GM18858 (cell line): ENCODE data around the gene MIOX.
"Not testable (repeated sequence)": the region's sequence is repeated elsewhere in the genome, so short reads cannot be mapped to it uniquely, and the experiment has no call there.

Source experiments
- ATAC-seq: cut with Tn5 transposase; IDR thresholded peaks from one replicate; pipeline ENCODE4 v1.9.1; 2021; ENCODE audit not compliant: unreplicated experiment

MIOX gene

GRCh38 chr22:50527921-50528681 lies 41.4 kb downstream of the MIOX start:
- no peak for ATAC-seq

DNA sequence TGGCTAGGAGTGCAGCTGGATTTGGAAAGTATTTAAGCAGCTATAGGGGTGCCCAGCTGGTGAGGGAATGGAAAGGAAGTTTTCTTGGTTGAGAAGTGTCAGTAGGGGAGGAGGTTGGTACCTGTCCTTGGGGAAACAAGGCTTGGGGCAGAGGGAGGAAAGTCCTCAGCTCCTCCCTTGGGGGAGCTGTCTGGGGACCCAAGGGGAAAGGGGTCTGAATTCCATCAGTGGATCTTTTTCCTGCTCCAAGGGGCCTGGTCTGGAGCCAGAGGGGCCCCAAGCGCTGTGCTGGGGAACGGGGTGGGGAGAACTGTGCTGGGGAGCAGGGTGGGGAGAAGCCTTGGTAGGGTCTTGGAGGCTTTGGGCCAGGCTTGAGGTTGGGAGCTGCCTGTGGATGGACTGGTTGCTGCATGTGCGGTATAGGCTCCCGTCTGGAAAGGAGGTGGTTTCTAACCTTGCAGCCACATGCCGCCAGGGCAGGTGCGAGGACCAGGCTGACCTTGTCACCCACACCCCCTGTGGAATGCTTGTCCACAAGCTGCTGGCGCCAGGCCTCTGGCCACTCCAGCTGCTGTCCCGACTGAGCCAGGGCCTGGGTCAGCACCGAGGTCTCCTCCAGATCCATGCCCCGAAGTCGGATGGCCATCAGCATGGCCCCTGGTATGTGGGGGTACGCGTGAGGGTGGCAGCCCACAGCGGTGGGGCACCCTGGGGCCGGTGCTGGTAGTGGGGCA lies 42.2 kb downstream of the MIOX start:
- no peak for ATAC-seq

- ATAC-seq, result no peak
Measured at GRCh38 chr22:50529416-50529896, 42.8 kb downstream of the MIOX start.

DNA sequence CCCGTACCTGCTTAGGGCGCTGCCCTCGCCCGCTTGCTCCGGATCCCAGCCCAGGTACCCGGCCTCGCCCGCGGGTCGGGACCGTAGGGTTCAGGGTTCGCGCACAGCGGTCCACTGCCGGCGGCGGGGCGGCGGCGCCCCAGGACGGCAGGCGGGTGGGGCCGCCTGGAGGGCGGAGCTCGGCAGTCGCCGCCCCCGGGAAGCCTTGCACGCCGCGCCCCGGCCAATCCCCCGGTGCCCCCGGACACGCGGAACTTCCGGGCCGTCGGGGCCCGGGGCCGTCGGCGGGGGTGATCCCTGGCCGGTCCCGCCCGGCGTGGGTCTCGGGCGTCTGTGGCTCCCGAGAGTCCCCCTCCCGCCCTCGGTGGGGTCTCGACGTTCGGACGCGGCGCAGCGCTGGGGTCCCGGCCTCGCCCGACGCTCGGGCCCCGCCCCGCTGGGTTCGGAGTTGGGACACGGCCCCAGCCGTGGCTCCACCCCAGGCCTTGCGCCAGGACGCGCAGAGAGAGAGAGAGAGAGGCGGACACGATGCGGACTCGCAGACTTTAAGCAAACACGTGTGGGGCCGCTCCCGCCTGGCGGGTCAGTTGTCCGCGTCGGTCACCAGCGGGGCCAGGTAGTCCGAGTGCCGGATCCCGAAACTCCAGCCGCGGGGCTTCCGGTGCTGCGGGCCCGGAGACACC lies 43.4 kb downstream of the MIOX start, which contains the start of gene TYMP:
Gene TYMP (minus strand): TSS at position 116 of the 683 bp plus-strand sequence. CDS start 303 bp downstream, outside the sequence.
- ATAC-seq, result no peak

DNA sequence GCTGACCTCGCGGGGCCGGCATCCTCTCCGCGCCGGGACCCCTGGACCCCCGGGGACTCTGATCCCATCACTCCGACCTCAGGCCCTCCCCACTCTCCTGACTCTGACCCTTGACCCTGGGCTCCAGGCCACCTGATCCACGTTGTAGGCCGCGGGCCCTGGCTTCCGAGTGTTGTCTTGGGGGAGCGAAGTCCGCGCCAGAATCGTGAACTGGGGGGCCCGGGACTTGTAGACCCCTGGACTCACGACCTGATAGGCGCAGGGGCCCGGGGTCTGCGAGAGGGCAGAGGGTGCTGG lies 43.9 kb downstream of the MIOX start:
- no peak for ATAC-seq

DNA sequence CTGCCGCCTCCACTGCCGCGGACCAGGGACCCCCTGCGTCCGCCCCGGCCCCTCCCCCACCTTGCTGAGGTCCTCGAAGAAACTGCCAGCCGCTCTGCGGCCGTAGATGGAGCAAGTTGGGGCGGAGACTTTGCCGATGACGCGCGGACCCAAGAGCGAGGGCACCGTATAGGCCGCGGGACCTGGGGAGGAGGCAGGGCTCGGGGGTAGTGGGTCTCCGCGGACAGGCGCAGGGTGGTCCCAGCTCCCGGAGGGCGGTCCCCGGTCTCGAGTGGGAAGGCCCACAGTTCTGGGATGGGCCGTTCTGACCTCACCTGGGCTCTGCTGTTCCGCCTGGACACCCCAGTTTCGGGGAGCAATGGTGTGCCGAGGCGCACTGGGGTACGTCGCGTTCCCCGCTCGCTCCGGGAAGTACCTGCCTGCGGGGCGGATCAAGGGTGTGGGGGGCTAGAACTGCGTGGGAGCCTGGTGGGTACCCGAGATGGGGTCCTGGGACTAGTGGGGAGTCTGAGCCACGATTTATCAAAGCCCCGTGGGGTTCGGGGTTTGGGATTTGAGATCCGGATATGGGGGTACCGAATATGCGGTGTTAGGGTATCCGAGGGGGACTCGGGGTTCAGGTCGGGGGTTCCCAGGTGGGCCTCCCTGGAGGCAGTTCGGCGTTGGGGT lies 44.4 kb downstream of the MIOX start:
- ATAC-seq, result no peak

GRCh38 chr22:50531546-50531961 lies 44.9 kb downstream of the MIOX start:
- ATAC-seq, result no peak

GRCh38 chr22:50531962-50532674 lies 45.5 kb downstream of the MIOX start:
- ATAC-seq, result no peak

GRCh38 chr22:50532824-50533796 lies 46.5 kb downstream of the MIOX start:
- no peak for ATAC-seq

- ATAC-seq, result not testable (repeated sequence)
Measured at GRCh38 chr22:50533856-50534711, 47.4 kb downstream of the MIOX start.

DNA sequence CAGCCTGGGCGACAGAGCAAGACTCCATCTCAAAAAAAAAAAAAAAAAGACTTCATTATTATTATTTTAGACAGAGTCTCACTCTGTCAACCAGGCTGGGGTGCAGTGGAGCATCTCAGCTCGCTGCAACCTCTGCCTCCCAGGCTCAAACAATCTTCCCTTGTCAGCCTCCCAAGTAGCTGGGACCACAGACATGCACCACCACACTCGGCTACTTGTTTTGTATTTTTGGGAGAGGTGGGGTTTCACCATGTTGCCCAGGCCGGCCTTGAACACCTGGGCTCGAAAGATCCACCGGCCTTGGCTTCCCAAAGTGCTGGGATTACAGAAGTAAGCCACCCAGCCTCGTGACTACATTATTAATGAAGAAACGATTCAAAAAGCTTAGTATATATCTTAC lies 48.5 kb downstream of the MIOX start:
- no peak for ATAC-seq

GRCh38 chr22:50536226-50536625 lies 49.6 kb downstream of the MIOX start:
- no peak for ATAC-seq

- no peak for ATAC-seq
Measured at GRCh38 chr22:50537765-50538164, 51.1 kb downstream of the MIOX start.
